ENCODE results near the gene PERM1.
A peak's percentile ranks its signal among the peaks of the same experiment; 100 is the strongest.

Gene PERM1

GRCh38 chr1:941015-941587 is 40.8 kb downstream of the PERM1 start:
- TF ChIP-seq CTCF (IDR thresholded peaks at IDR 0.05; ENCODE audit: extremely low read depth, insufficient read depth, missing control alignments): no peak
- no peak for DNase-seq (ENCODE audit: low spot score)
- in situ Hi-C loops (cut with MboI; ENCODE audit: low pct_unique_long_range_greater_than_20kb, low sequenced_read_pairs, unreplicated experiment): no loop called here

- no peak for TF ChIP-seq CTCF (IDR thresholded peaks at IDR 0.05; ENCODE audit: extremely low read depth, insufficient read depth, missing control alignments)
- DNase-seq (ENCODE audit: low spot score): peak; percentile 87
- in situ Hi-C loops (cut with MboI; ENCODE audit: low pct_unique_long_range_greater_than_20kb, low sequenced_read_pairs, unreplicated experiment): no loop called here
Measured at GRCh38 chr1:940107-941014, 41.5 kb downstream of the PERM1 start.

GRCh38 chr1:939511-940106 is 42.3 kb downstream of the PERM1 start:
- in situ Hi-C loops (cut with MboI; ENCODE audit: low pct_unique_long_range_greater_than_20kb, low sequenced_read_pairs, unreplicated experiment): no loop called here
- no peak for TF ChIP-seq CTCF (IDR thresholded peaks at IDR 0.05; ENCODE audit: extremely low read depth, insufficient read depth, missing control alignments)
- DNase-seq (ENCODE audit: low spot score): no peak

GRCh38 chr1:938711-939489 is 43.0 kb downstream of the PERM1 start:
- in situ Hi-C loops (cut with MboI; ENCODE audit: low pct_unique_long_range_greater_than_20kb, low sequenced_read_pairs, unreplicated experiment): no loop called here
- TF ChIP-seq CTCF (IDR thresholded peaks at IDR 0.05; ENCODE audit: extremely low read depth, insufficient read depth, missing control alignments): no peak
- DNase-seq (ENCODE audit: low spot score): no peak

GRCh38 chr1:938088-938683 is 43.7 kb downstream of the PERM1 start:
- in situ Hi-C loops (cut with MboI; ENCODE audit: low pct_unique_long_range_greater_than_20kb, low sequenced_read_pairs, unreplicated experiment): no loop called here
- peak; percentile 60 for TF ChIP-seq CTCF (IDR thresholded peaks at IDR 0.05; ENCODE audit: extremely low read depth, insufficient read depth, missing control alignments)
- peak; percentile 63 for DNase-seq (ENCODE audit: low spot score)

GRCh38 chr1:937521-937920 is 44.4 kb downstream of the PERM1 start:
- in situ Hi-C loops (cut with MboI; ENCODE audit: low pct_unique_long_range_greater_than_20kb, low sequenced_read_pairs, unreplicated experiment): no loop called here

More at GRCh38 chr1:937521-937920, 44.4 kb downstream of the PERM1 start:
- DNase-seq (ENCODE audit: low spot score): no peak
- no peak for TF ChIP-seq CTCF (IDR thresholded peaks at IDR 0.05; ENCODE audit: extremely low read depth, insufficient read depth, missing control alignments)

Measured in GM13977 (cell line).